ENCODE results near the gene CREB3L4. TPM values are rescaled to one million over a fixed set of nuclear protein-coding genes. Genes with fewer than 3 reads are reported as not detected.

Gene CREB3L4
- total and polyA plus RNA-seq, 2 of the 13 experiments (the other 11 are each of a cell fraction or from before 2014, with no cell fraction given) = 9.9 to 18.7 TPM

DNA sequence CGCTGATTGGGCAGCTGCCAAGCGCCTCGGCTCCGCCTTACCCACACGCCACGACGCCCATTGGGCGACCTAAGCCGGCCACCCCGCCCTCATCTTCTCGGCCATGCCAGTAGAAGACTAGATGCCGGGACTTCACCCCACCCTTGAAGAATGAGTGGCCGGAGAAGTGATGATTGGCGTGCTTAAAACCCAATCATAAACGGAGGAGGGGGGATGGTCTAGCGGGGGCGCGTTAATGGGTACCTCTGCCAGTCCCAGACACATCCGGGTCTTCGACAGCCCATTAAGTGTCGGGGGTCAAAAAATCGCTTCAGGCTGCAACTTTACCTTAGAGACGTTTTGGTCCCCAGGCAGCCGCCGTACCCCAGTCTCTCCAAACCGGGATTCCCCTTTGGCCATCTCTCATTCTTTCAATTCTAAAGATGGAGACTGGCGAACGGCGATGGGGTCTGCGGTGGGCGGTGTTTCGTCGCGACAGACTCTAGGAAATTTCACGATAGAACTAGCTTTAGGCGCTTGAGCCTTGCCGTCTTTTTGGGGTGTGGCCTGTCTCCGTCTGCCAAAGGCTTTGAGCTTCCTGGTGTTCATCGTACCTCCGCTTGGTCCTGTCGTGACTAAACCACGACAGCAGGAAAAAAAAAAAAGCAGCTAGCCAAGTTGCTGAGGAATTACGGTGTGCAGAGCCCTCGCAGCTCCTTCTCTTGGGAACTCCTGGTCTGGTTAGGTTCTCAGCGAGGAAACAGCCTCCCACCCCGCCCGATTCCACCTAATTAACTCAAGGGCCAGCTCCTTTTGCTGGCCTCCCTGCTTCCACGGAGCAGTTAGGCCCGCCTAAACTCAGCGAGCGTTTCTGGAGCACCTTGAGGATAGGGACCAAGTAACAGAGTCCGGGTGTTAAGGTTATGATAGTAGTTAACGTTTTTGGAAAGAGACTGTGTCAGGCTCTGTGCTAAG lies 44.5 kb upstream of the CREB3L4 start, which contains the start of gene GATAD2B (continued):
- TF ChIP-seq ZNF253 (CRISPR knock-in tag; IDR thresholded peaks at IDR 0.05; ENCODE audit: borderline replicate concordance) (no peak), EZH2 (conservative IDR thresholded peaks at IDR 0.05; ENCODE audit: low read depth, low read length) (no peak), SRY (CRISPR knock-in tag; IDR thresholded peaks at IDR 0.05) (0 out of 2 replicates have a peak, but pooled peaks have one; percentile 48), ZNF44 (CRISPR knock-in tag; IDR thresholded peaks at IDR 0.05) (no peak), RAD21 (CRISPR knock-in tag; IDR thresholded peaks at IDR 0.05) (no peak; the same call in 1 of the 2 replicates), ZNF629 (CRISPR knock-in tag; conservative IDR thresholded peaks at IDR 0.05) (no peak), KLF16 (CRISPR knock-in tag; IDR thresholded peaks at IDR 0.05) (peak in 1 of 2 experiments; percentile 78; a peak in 1 of 4 replicates), ESRRA (CRISPR knock-in tag; IDR thresholded peaks at IDR 0.05; ENCODE audit: low read depth) (peak; percentile 49; the same call in 1 of the 2 replicates), IRX3 (CRISPR knock-in tag; IDR thresholded peaks at IDR 0.05; ENCODE audit: borderline replicate concordance, low read depth) (no peak), ZNF747 (CRISPR knock-in tag; IDR thresholded peaks at IDR 0.05; ENCODE audit: borderline replicate concordance) (peak; percentile 71; the same call in 1 of the 2 replicates), SP4 (CRISPR knock-in tag; IDR thresholded peaks at IDR 0.05) (peak; percentile 91), ZSCAN9 (CRISPR knock-in tag; IDR thresholded peaks at IDR 0.05; ENCODE audit: borderline replicate concordance) (peak; percentile 21; the same call in 1 of the 2 replicates), HOXA3 (CRISPR knock-in tag; IDR thresholded peaks at IDR 0.05) (peak; percentile 71), ZNF446 (CRISPR knock-in tag; IDR thresholded peaks at IDR 0.05) (no peak), MEIS1 (CRISPR knock-in tag; IDR thresholded peaks at IDR 0.05; ENCODE audit: borderline replicate concordance) (no peak), SOX5 (CRISPR knock-in tag; IDR thresholded peaks at IDR 0.05; ENCODE audit: borderline replicate concordance) (peak; percentile 19; the same call in 1 of the 2 replicates), MEF2D (CRISPR knock-in tag; IDR thresholded peaks at IDR 0.05) (peak; percentile 59; the same call in 1 of the 2 replicates)
- TF ChIP-seq, protein P1, sequence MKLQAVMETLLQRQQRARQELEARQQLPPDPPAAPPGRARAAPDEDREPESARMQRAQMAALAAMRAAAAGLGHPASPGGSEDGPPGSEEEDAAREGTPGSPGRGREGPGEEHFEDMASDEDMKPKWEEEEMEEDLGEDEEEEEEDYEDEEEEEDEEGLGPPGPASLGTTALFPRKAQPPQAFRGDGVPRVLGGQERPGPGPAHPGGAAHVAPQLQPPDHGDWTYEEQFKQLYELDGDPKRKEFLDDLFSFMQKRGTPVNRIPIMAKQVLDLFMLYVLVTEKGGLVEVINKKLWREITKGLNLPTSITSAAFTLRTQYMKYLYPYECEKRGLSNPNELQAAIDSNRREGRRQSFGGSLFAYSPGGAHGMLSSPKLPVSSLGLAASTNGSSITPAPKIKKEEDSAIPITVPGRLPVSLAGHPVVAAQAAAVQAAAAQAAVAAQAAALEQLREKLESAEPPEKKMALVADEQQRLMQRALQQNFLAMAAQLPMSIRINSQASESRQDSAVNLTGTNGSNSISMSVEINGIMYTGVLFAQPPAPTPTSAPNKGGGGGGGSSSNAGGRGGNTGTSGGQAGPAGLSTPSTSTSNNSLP (IDR thresholded peaks at IDR 0.05; ENCODE audit: low read depth, low read length) = no peak
- TF ChIP-seq, protein P2, sequence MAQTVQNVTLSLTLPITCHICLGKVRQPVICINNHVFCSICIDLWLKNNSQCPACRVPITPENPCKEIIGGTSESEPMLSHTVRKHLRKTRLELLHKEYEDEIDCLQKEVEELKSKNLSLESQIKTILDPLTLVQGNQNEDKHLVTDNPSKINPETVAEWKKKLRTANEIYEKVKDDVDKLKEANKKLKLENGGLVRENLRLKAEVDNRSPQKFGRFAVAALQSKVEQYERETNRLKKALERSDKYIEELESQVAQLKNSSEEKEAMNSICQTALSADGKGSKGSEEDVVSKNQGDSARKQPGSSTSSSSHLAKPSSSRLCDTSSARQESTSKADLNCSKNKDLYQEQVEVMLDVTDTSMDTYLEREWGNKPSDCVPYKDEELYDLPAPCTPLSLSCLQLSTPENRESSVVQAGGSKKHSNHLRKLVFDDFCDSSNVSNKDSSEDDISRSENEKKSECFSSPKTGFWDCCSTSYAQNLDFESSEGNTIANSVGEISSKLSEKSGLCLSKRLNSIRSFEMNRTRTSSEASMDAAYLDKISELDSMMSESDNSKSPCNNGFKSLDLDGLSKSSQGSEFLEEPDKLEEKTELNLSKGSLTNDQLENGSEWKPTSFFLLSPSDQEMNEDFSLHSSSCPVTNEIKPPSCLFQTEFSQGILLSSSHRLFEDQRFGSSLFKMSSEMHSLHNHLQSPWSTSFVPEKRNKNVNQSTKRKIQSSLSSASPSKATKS (CRISPR knock-in tag; IDR thresholded peaks at IDR 0.05) = 0 out of 2 replicates have a peak, but pooled peaks have one; percentile 45
- TF ChIP-seq, protein P3, sequence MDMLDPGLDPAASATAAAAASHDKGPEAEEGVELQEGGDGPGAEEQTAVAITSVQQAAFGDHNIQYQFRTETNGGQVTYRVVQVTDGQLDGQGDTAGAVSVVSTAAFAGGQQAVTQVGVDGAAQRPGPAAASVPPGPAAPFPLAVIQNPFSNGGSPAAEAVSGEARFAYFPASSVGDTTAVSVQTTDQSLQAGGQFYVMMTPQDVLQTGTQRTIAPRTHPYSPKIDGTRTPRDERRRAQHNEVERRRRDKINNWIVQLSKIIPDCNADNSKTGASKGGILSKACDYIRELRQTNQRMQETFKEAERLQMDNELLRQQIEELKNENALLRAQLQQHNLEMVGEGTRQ (IDR thresholded peaks at IDR 0.05; ENCODE audit: low read depth, low read length) = no peak
- TF ChIP-seq, protein P3 (CRISPR knock-in tag; IDR thresholded peaks at IDR 0.05; ENCODE audit: borderline replicate concordance) = peak; percentile 19; the same call in 1 of the 2 replicates

All from HepG2 (cell line).